Activated T-cell treated with anti-CD3 and anti-CD28 coated beads, Interleukin-2, amount 50 U/mL, for 72 hours (primary cell): ENCODE measurements around the gene FAR1. TPM values are rescaled to one million over a fixed set of nuclear protein-coding genes. Genes with fewer than 3 reads are reported as not detected.
"Not testable (repeated sequence)": the region's sequence is repeated elsewhere in the genome, so short reads cannot be mapped to it uniquely, and the experiment has no call there.

ENCODE experiments used
- ATAC-seq, 2 donors: fragments of 150-1000 bp; cut with Tn5 transposase; replicated peaks in 1 of 2; 2 replicates each; pipeline ENCODE4 v1.10.0; 2021; ENCODE audit warnings: moderate library complexity in 2 of 2, mild to moderate bottlenecking in 1 of 2
- DNase-seq, 2 donors: peaks; one replicate each; pipeline ENCODE4 v3.0.0; 2021 to 2022; ENCODE audit warnings: mixed read lengths in 1 of 2
- H3K27ac Mint-ChIP-seq: one replicate; pipeline ENCODE4 v1.8.0; 2022; ENCODE audit warnings: mild to moderate bottlenecking, moderate library complexity, mixed read lengths
- H3K27me3 Mint-ChIP-seq: one replicate; pipeline ENCODE4 v1.8.0; 2022; ENCODE audit warnings: low read depth, mixed read lengths
- H3K36me3 Mint-ChIP-seq, 2 donors: one replicate each; pipeline ENCODE4 v1.8.0; 2022; ENCODE audit warnings: mixed read lengths in 2 of 2, mild to moderate bottlenecking in 1 of 2; ENCODE audit not compliant: insufficient read depth in 2 of 2
- H3K4me1 Mint-ChIP-seq: one replicate; pipeline ENCODE4 v1.8.0; 2022; ENCODE audit warnings: low read depth, mixed read lengths
- H3K4me3 Mint-ChIP-seq, 2 donors: one replicate each; pipeline ENCODE4 v1.8.0; 2022; ENCODE audit warnings: mild to moderate bottlenecking in 2 of 2, mixed read lengths in 2 of 2, moderate library complexity in 2 of 2
- H3K9me3 Mint-ChIP-seq, 2 donors: one replicate each; pipeline ENCODE4 v1.8.0; 2022; ENCODE audit warnings: mixed read lengths in 2 of 2
- total RNA-seq, 2 donors: library from RNA; stranded (reverse); gene quantifications; one replicate each; pipeline ENCODE4 v1.2.3, GENCODE V29; 2022

FAR1 gene
- total RNA-seq, 2 donors from 2014 or later: 49.4 to 53.4 TPM

DNA sequence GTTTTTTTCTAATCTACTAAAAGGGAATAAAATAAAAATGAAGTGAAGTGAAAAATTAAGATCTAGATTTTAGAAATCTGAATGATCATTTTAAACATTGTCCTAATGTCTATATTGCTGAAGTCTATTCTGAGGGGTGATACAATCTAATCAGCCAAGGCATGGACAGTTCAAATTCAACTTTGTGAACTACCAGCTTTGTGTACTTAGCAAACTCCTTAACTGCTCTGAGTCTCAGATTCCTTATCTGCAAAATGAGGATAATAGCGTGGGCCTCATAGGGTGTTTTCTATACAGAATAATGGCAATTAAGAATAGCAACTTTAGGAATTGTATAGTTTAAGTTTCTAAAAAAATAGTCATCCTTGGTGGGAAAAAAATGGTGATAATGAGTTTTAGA lies 31.4 kb downstream of the FAR1 start:
- Mint-ChIP-seq H3K27ac (no peak overlapping the region), H3K4me1 (no peaks in the 10 kb centered on the region), H3K9me3 (no peaks in the 10 kb centered on the region), H3K27me3 (no peaks in the 10 kb centered on the region), H3K36me3 (peaks cover 0 to 9% of the 10 kb centered on the region in 2 donors), H3K4me3 (no peak overlapping the region)
- ATAC-seq (no peak), DNase-seq (no peak)

DNA sequence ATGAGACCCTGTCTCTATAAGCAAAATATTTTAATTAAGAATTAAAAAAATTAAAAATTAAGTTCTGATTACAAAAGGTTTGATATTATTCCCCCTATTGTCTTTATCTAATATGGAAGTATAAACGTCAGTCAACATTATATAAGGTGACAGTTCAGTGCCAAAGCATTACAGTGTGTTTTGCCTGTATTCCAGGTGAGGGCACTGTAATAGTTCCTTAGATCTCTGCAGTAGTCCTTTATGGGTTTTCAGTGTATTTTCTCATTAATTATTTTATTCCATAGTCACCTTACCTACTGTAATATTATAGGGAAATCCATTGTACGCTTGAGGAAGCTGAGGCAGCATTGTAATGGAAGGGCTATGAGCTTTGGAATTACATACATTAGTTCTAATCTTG lies 33.0 kb downstream of the FAR1 start:
- no peak overlapping the region for H3K4me3 Mint-ChIP-seq
- H3K9me3 Mint-ChIP-seq: no peaks in the 10 kb centered on the region
- H3K4me1 Mint-ChIP-seq: no peaks in the 10 kb centered on the region
- no peak overlapping the region for H3K27ac Mint-ChIP-seq
- no peak for DNase-seq
- H3K36me3 Mint-ChIP-seq: peaks cover 0 to 9% of the 10 kb centered on the region in 2 donors
- no peak for ATAC-seq
- no peaks in the 10 kb centered on the region for H3K27me3 Mint-ChIP-seq

DNA sequence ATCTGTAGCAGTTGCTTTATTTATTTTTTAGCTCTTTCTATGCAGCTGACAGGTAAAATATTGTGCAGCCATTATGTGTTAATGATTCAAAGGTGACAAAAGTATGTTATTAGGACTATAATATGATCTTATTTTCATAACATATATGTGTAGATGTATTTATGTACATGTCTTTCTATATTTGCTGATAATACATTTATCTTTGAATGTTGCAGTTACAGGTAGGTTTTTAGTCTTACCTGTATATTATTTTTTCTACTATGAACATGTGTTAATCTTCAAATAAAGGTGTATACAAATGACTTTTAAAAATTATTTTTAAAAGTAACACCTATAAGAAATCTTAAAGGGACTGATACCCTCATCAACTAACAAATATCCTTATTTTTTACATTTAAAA lies 33.6 kb downstream of the FAR1 start:
- ATAC-seq: no peak
- Mint-ChIP-seq H3K4me1 (no peaks in the 10 kb centered on the region), H3K9me3 (no peaks in the 10 kb centered on the region), H3K36me3 (peaks cover 0 to 9% of the 10 kb centered on the region in 2 donors), H3K27me3 (no peaks in the 10 kb centered on the region), H3K4me3 (no peak overlapping the region), H3K27ac (no peak overlapping the region)
- DNase-seq: no peak

DNA sequence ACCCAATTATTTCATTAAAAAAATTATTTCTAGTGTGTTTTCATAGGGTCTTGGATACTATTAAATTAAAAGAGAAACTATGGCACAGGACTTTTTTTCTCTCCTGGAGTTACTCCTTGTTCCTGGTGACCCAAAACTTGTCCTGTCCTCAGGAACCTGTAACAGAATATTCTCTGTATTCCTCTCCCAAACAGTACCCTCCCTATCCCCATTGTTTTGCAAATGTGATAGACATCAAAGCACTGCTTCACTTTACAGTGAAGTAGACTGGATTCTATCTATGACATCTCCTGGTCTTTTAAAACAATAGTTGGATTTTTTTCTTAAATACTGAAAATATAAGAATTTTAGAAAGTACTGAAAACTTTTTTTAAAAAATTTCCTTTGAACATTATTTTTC lies 37.2 kb downstream of the FAR1 start:
- Mint-ChIP-seq H3K4me3 (no peak overlapping the region), H3K36me3 (peaks cover 0 to 11% of the 10 kb centered on the region in 2 donors), H3K9me3 (no peaks in the 10 kb centered on the region), H3K27ac (no peak overlapping the region), H3K4me1 (no peaks in the 10 kb centered on the region), H3K27me3 (no peaks in the 10 kb centered on the region)
- DNase-seq (no peak), ATAC-seq (no peak)

DNA sequence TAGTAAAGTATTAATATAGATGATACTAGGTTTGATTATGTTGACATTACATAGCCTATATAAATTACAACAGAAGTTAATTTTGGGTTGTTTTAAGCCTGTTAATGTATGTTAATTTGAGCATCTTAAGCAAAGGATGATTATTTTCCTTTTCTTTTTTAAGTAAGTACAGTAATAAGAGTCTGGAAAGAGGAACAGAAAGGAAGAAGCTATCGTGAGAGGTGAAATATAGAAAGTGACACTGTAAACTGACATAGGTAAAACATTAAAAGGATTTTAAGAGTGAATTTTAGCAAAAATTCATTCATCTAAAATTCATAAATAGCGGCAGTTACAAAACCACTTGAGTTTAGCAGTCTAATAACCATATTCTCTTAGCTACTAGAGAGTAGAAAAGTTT lies 45.5 kb downstream of the FAR1 start:
- Mint-ChIP-seq H3K27me3 (no peaks in the 10 kb centered on the region), H3K4me3 (no peak overlapping the region), H3K9me3 (no peaks in the 10 kb centered on the region), H3K4me1 (no peaks in the 10 kb centered on the region), H3K27ac (no peak overlapping the region), H3K36me3 (peaks cover 0 to 22% of the 10 kb centered on the region in 2 donors)
- no peak for ATAC-seq
- DNase-seq: no peak

DNA sequence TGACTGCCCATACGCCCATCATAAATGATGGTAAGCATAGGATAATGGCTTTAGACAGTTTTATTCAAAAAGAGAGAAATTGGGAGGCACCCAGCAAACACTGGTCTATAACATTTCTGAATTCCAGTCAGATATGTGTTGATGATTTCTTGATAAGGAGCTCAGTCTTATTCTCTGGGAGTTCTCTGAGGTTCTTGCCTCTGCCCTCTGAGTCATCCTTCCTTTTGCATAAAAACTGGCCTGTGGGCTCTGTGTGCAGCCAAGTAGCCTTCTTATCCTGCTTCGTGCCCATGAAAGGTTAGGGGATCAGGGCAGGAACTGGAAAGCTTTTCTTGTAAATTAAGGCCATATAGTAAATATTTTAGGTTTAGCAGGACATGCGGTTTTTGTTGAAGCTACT lies 48.9 kb downstream of the FAR1 start:
- Mint-ChIP-seq H3K4me3 (no peak overlapping the region), H3K4me1 (no peaks in the 10 kb centered on the region), H3K27me3 (no peaks in the 10 kb centered on the region), H3K9me3 (no peaks in the 10 kb centered on the region), H3K36me3 (peaks cover 0 to 20% of the 10 kb centered on the region in 2 donors), H3K27ac (no peak overlapping the region)
- ATAC-seq: no peak
- DNase-seq: no peak

DNA sequence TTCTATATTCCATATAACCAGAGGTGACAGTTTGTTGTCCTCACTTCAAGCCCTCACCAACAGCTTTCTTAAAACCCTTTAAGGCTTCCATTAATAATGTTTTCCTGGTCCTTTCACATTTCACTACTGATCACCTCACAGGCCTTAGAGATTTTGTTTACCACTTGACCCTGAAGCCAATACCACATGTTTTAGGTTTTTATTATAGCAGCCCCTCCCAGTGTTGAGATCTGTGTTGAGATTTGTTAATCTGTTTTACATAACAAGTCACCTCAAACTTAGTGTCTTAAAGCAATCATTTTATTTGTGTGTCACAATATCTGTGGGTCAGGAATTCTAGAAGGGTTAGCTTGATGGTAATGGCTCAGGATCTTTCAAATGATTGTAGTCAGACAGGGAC lies 49.9 kb downstream of the FAR1 start:
- peak overlapping the region; percentile 84 for H3K27ac Mint-ChIP-seq
- H3K4me1 Mint-ChIP-seq: no peaks in the 10 kb centered on the region

DNA sequence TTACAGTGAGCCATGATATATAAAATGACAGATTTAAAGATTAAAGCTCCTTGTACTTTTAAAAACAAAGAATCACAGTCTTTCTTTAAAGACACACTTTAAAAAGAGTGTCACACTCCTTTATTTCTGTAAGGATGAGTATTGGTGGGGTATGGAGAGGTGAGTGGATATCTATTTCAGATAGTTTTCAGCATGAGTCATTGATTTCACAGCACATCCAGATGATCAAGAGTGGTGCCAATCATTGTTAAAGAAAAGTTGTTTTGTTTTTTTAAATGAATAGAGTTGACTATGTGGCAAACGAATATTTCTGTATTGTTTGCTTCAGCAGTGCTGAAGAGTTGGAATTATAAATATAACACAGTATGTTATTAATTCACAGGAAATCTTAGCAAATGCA lies 52.5 kb downstream of the FAR1 start:
- peaks cover 4 to 16% of the 10 kb centered on the region in 2 donors for H3K36me3 Mint-ChIP-seq

More for the DNA sequence above, 49.9 kb downstream of the FAR1 start:
- Mint-ChIP-seq H3K4me3 (no peak overlapping the region), H3K9me3 (no peaks in the 10 kb centered on the region), H3K36me3 (peaks cover 2 to 25% of the 10 kb centered on the region in 2 donors), H3K27me3 (no peaks in the 10 kb centered on the region)
- ATAC-seq (no peak), DNase-seq (no peak)

DNA sequence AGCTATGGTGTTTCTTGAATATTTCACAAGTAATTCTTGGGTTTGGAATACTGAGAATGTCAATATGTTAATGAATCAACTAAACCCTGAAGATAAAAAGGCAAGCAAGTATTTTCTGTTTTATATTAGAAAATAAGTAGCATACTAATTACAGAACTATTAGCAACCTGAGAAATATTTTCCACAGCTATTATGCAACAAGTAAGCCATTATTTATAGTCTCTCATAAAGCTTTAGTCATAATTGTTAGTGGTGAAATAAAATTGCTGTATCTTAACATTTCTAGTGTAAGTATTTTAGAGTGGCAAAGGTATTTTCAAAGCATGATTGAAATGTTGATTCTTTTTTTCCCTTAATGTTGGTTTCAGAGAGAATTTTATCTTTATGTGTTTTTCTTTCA lies 53.3 kb downstream of the FAR1 start:
- H3K4me3 Mint-ChIP-seq: no peak overlapping the region
- no peak overlapping the region for H3K27ac Mint-ChIP-seq
- H3K4me1 Mint-ChIP-seq: no peaks in the 10 kb centered on the region
- no peaks in the 10 kb centered on the region for H3K9me3 Mint-ChIP-seq
- DNase-seq (no peak), ATAC-seq (no peak)
- H3K36me3 Mint-ChIP-seq: peaks cover 4 to 19% of the 10 kb centered on the region in 2 donors
- H3K27me3 Mint-ChIP-seq: no peaks in the 10 kb centered on the region

More for the DNA sequence above, 52.5 kb downstream of the FAR1 start:
- Mint-ChIP-seq H3K4me3 (no peak overlapping the region), H3K4me1 (no peaks in the 10 kb centered on the region), H3K27ac (peak overlapping the region; percentile 17), H3K27me3 (no peaks in the 10 kb centered on the region), H3K9me3 (no peaks in the 10 kb centered on the region)
- DNase-seq: no peak
- no peak for ATAC-seq

DNA sequence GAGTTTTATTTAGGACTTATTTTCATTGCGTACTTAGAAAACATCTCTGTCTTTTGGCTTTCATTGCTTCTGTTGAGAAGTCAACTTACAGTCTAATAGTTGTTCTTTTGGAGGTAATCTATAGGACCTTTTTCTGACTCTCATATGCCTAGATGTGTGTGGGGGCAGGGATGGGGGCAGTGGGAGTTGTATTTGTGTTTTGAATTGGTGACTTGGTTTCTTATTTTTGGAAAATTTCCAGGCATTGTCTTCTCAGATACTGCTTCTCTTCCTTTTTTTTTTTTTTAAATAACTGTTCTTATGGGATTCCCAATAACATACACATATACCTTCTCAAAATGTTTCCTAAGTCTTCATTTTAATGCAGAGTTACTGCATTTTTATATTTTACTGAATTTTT lies 58.0 kb downstream of the FAR1 start:
- Mint-ChIP-seq H3K9me3 (no peaks in the 10 kb centered on the region), H3K4me1 (no peaks in the 10 kb centered on the region), H3K27ac (no peak overlapping the region), H3K36me3 (peaks cover 5 to 25% of the 10 kb centered on the region in 2 donors), H3K27me3 (no peaks in the 10 kb centered on the region), H3K4me3 (no peak overlapping the region)
- no peak for ATAC-seq
- DNase-seq: no peak

DNA sequence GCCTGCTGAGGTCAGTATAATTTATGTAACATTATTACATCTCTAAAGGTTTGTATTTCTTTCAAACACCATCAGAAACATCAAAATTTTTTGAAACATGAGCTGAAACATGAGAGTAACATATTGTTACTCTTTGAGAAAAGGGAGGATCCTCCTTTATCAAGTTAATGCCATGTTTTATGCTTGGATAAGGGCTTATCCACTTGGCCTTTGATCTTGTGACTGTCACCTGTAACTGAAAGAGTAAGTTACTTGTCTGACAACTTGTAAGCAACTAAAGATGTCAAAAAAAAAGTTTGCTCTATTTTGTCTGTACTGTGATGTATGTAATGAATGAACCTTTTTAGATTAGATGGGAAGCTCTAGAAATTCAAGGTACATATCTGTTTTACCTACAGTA lies 59.6 kb downstream of the FAR1 start:
- Mint-ChIP-seq H3K27me3 (no peaks in the 10 kb centered on the region), H3K9me3 (no peaks in the 10 kb centered on the region), H3K27ac (no peak overlapping the region), H3K4me3 (no peak overlapping the region), H3K4me1 (no peaks in the 10 kb centered on the region), H3K36me3 (peaks cover 5 to 21% of the 10 kb centered on the region in 2 donors)
- ATAC-seq (no peak), DNase-seq (no peak)

DNA sequence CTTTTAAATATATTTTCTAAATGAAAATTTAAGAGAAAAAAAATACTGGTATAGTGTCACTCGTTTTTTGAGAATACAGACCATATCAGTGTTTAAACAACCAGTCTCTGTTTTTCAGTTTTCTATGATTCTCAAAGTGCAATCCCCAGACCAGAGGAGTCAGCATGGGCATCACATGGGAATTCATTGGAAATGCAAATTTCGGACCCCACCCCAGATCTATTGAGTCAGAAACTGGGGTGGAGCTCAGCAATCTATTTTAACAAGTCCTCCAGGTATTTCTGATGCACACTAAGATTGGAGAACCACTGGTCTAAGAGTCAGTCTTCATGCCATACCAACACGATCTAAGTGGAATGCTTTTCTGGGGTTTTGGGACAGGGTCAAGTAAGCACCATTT lies 66.1 kb downstream of the FAR1 start:
- Mint-ChIP-seq H3K36me3 (no peaks in the 10 kb centered on the region), H3K4me1 (no peaks in the 10 kb centered on the region), H3K4me3 (no peak overlapping the region), H3K27me3 (no peaks in the 10 kb centered on the region), H3K27ac (no peak overlapping the region), H3K9me3 (no peaks in the 10 kb centered on the region)
- DNase-seq (no peak), ATAC-seq (no peak)

DNA sequence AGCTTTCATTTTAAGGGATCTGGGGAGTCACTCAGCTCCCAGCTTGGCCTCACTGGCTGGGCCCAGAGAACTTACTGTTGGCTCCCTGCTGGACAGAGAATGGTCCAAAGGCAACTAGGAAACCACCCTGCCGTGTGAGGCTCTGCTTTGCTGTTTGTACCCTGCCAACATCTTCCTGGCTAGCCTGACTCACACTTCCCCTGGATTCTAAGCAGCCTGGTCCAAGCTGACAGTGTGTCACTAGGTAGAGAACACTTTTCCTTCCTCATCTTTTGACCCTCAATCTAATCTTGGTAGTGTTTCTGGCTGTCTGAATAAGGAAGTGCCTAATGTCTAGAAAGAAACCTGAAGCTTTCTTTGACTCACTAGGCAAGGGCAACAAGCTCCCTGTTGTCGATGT lies 76.7 kb downstream of the FAR1 start:
- H3K4me3 Mint-ChIP-seq: no peak overlapping the region
- H3K9me3 Mint-ChIP-seq: no peaks in the 10 kb centered on the region
- DNase-seq (no peak), ATAC-seq (no peak)
- no peak overlapping the region for H3K27ac Mint-ChIP-seq
- H3K4me1 Mint-ChIP-seq: no peaks in the 10 kb centered on the region
- peaks cover 29% of the 10 kb centered on the region for H3K27me3 Mint-ChIP-seq
- no peaks in the 10 kb centered on the region for H3K36me3 Mint-ChIP-seq

DNA sequence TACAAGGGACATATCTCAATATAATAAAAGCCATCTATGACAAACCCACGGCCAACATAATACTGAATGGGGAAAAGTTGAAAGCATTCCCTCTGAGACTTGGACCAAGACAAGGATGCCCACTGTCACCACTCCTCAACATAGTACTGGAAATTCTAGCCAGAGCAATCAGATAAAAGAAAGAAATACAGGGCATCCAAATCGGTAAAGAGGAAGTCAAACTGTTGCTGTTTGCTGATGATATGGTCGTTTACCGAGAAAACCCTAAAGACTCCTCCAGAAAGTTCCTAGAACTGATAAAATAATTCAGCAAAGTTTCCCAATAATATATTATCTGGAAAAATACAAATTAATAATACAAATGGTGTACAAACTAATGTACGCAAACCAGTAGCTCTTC lies 84.8 kb downstream of the FAR1 start:
- peaks cover 11% of the 10 kb centered on the region for H3K27me3 Mint-ChIP-seq
- H3K9me3 Mint-ChIP-seq, DNase-seq, ATAC-seq, H3K27ac Mint-ChIP-seq, H3K36me3 Mint-ChIP-seq, H3K4me3 Mint-ChIP-seq, H3K4me1 Mint-ChIP-seq: not testable (repeated sequence)
